Measurements from ENCODE around the gene SLC15A3.

The SLC15A3 gene

DNA sequence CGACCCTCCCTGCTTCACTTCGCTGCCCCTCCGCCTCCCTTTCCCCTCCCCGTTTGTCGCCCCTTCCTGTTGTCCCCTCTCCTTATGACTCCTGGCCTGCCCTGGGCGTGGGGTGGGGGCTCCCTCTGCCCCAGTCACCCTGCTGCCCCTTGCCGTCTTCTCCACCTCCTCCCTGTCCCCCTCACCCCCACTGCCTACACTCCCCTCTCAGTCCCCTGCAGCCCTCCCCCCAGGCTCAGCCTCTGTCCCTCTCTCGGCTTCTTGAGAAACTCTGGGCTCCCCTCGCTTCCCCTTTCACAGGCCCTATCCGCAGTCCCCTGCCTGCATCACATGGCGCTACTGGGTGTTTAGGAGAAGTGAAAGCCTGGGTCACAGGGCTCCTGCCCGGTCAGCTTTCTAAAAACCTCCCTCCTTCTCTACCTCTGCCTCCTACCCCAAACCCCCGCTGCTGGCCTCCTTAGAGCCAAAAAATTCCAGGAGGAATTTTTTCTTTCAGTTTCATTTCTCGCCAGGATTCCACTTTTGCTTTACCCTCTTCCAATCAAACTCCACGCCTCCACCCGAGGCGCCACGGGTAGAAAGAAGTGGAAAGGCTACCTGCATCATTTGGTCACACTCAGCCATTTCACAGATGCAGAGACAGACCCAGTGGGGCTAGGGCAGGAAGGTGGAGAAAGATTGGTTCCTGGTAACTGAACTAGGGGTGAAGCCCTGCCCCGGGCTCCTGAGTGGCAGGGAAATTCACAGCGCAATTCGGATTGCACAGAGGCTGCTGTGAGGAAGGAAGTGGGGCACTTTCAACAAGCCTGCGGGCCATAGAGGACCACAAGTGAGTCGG is at the start of gene SLC15A3:
Gene SLC15A3 (minus strand): TSS at position 273 of the 838 bp plus-strand sequence. CDS start 625 bp downstream, outside the sequence.
- TF ChIP-seq, protein P1, sequence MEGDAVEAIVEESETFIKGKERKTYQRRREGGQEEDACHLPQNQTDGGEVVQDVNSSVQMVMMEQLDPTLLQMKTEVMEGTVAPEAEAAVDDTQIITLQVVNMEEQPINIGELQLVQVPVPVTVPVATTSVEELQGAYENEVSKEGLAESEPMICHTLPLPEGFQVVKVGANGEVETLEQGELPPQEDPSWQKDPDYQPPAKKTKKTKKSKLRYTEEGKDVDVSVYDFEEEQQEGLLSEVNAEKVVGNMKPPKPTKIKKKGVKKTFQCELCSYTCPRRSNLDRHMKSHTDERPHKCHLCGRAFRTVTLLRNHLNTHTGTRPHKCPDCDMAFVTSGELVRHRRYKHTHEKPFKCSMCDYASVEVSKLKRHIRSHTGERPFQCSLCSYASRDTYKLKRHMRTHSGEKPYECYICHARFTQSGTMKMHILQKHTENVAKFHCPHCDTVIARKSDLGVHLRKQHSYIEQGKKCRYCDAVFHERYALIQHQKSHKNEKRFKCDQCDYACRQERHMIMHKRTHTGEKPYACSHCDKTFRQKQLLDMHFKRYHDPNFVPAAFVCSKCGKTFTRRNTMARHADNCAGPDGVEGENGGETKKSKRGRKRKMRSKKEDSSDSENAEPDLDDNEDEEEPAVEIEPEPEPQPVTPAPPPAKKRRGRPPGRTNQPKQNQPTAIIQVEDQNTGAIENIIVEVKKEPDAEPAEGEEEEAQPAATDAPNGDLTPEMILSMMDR (IDR thresholded peaks at IDR 0.05; ENCODE audit: borderline replicate concordance, control extremely low read depth, extremely low read depth, insufficient read depth, missing control alignments) = no peak
- in situ Hi-C loops (cut with MboI; ENCODE audit: low sequenced_read_pairs, unreplicated experiment) = no loop called here
- peak; percentile 86 for DNase-seq (ENCODE audit: low spot score)

DNA sequence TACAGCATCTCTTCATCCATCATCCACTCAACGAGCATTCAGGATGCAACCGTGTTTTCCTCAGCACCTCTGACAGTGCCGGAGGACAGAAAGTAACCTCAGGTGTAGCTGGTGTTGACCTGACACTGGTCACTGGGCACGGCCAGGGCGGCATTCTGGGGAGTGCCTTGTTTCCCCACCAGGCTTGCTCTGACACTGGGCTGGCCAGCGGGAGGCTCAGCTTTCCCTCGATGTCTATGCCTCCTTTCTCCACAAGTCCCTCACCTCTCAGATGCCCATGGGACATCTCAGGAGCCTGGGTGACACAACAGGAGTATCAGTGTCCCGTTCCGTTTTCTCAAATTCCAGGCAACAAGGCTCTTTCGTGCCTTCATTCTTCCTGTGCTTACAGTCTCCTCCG is 48.5 kb upstream of the SLC15A3 start:
- TF ChIP-seq, protein P1 (IDR thresholded peaks at IDR 0.05; ENCODE audit: borderline replicate concordance, control extremely low read depth, extremely low read depth, insufficient read depth, missing control alignments) = no peak
- in situ Hi-C loops (cut with MboI; ENCODE audit: low sequenced_read_pairs, unreplicated experiment) = no loop called here
- DNase-seq (ENCODE audit: low spot score) = no peak

GRCh38 chr11:60996381-60997138 is 44.6 kb upstream of the SLC15A3 start:
- TF ChIP-seq, protein P1 (IDR thresholded peaks at IDR 0.05; ENCODE audit: borderline replicate concordance, control extremely low read depth, extremely low read depth, insufficient read depth, missing control alignments) = no peak
- in situ Hi-C loops (cut with MboI; ENCODE audit: low sequenced_read_pairs, unreplicated experiment) = no loop called here
- DNase-seq (ENCODE audit: low spot score) = no peak

- DNase-seq (ENCODE audit: low spot score) = no peak
- TF ChIP-seq, protein P1 (IDR thresholded peaks at IDR 0.05; ENCODE audit: borderline replicate concordance, control extremely low read depth, extremely low read depth, insufficient read depth, missing control alignments) = no peak
- in situ Hi-C loops (cut with MboI; ENCODE audit: low sequenced_read_pairs, unreplicated experiment) = no loop called here
Observed at GRCh38 chr11:60995798-60996197, 43.8 kb upstream of the SLC15A3 start.

GRCh38 chr11:60994541-60995080 is 42.6 kb upstream of the SLC15A3 start:
- TF ChIP-seq, protein P1 (IDR thresholded peaks at IDR 0.05; ENCODE audit: borderline replicate concordance, control extremely low read depth, extremely low read depth, insufficient read depth, missing control alignments) = no peak
- in situ Hi-C loops (cut with MboI; ENCODE audit: low sequenced_read_pairs, unreplicated experiment) = no loop called here

GRCh38 chr11:60993615-60994014 is 41.6 kb upstream of the SLC15A3 start:
- in situ Hi-C loops (cut with MboI; ENCODE audit: low sequenced_read_pairs, unreplicated experiment) = no loop called here
- TF ChIP-seq, protein P1 (IDR thresholded peaks at IDR 0.05; ENCODE audit: borderline replicate concordance, control extremely low read depth, extremely low read depth, insufficient read depth, missing control alignments) = no peak
- DNase-seq (ENCODE audit: low spot score) = no peak

More at GRCh38 chr11:60994541-60995080, 42.6 kb upstream of the SLC15A3 start:
- DNase-seq (ENCODE audit: low spot score) = no peak
